Daoy (cell line): ENCODE data around the gene PPP1R13B. TPM values are rescaled to one million over a fixed set of nuclear protein-coding genes. Genes with fewer than 3 reads are reported as not detected.
"Not testable (repeated sequence)": the region's sequence is repeated elsewhere in the genome, so short reads cannot be mapped to it uniquely, and the experiment has no call there.

ENCODE experiments used
- DNase-seq: peaks from one replicate; pipeline ENCODE4 v3.0.0-alpha.2; 2015; ENCODE audit warnings: low read depth
- total RNA-seq: library from RNA; depleted of rRNA; stranded (reverse); fragments of >200 nt; shearing (Covaris generic); gene quantifications from 2 replicates; pipeline ENCODE4 v1.2.3, GENCODE V29; 2014

The PPP1R13B gene
- total RNA-seq, 1 experiment from 2014 or later: 7.1 TPM

DNA sequence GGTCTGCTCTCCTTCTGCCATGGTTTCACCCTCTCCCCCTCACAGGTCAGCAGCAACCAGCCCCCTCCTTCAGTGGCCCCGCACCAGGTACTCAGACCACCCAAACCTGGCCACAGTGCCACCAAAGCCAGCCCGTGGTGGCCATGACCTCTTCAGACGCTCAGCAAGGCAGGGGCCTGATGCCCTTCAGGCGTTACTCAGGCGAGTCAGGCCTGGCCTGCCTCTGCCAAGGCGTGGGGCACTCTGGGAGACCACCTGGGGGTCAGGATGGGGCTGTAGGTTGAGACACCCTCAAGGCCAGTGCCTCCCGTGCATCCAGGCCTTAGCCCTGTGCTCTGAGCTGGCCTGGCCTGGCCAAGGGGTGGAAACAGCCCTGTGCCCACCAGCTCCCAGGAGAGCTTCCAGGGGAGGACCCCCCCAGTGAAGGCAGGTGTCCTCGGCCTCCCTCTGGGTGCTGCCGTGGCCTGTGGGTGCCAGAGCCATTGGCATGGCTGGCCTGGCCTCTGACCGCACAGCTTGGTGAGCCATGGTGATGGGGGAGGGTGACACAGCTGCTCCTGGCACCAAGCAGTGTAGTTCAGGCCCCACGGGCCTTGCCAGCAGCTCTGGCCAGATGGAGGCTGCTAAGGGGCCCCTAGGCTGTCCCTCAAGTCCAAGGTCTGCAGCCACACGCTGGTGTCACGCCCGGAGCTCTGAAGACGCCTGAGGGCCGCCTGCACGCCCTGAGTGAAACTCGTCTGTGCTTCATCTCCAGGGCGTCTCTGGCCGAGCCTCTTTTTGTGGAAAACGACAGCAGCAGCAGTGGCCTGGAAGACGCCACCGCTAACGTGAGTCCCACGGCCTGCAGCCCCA is 147.2 kb downstream of the PPP1R13B start:
- DNase-seq: no peak

DNA sequence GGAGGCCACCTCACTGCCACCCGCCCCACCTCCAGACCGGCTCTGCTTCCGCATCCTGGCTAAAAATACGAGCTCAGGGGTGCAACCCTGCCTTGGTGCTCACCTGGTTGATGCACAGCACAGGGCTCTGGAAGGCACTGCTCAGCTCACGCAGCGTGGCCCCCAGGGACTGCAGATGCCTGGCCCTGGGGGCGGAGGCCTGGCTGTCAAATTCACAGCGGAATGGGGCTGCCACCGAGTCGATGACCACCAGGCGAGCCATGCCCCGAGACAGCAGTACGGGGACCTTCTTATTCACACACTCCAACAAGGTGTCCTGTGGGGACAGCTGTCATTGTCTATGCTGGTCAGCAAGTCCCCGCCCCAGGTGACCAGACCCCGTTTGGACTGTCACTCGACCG is 148.1 kb downstream of the PPP1R13B start:
- DNase-seq: no peak

DNA sequence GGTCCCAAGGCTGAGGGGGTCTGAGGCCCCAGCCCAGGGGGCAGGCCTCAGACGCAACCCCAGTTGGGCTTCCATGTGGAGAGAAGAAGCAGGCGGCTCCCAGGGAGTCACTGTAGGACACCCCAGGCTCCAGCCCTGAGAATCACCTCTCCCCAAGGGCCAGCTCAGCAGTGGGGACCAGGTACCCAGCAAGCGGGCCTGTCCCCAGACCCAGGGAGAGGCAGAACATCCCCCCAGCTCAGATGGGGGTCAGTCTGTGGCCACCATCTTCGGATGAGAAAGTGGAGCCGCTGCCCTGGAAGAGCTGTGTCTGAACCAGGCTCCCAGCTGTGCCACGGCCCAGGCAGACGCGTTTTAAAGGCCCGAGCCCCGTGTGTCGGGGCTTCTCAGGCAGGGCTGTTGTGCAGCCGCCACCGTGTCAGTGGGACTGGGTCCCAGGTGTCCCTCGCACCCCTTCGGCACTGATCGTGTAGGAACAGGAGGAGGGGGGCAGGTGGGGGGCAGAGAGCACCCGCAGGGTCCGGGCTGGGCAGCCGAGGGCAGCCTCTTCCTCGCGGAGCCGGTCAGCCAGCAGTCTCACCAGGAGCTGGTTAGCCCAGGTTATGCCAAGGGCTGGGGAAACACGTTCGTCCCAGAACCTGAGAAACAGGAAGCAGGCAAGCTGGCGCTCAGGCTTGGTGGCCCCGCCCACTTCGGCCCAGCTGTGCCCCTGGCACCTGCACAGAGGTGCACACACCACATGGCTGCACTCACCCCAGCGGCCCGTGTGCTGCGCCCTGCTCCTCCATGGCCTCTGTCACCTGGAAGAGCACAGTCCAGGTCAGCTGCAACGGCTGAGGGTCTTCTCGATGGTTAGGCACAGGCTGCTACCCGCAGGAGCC is 148.8 kb downstream of the PPP1R13B start:
- DNase-seq: no peak

DNA sequence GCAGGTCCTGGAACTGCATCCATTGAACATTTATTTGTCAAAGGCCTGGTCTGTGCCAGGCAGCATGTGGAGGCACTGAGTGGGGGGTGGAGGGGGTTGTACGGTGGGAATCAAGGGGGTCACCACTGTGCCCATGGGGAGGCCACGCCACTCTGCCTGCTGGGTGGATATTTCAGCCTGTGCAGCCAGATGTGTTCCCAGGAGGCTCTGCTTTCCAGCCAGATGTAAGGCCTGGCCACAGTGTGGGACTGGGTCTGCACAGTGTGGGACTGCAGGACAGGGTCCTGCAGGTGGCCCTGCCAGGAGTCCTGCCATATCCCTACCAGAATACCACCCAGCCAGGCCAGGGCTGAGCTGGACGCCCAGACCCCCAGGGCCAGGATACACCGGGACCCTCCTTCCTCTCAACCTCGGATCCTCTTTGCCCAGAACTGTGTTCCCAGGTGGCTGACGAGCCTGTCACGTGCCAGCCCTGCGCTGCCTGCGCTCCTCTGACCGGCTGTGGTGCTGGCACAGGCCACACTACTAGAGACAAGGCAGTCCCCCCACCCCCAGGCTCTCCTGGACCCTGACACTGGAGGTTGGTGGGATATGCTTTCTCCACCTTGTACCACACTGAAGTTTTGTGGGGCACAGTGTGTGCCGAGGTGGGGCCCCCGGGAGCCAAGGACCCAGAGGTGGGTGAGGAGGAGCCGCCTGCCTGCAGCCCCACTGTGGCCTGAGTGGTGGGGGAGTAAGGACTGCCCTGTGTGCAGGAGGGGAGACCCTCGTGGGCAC is 149.6 kb downstream of the PPP1R13B start:
- DNase-seq: no peak

DNA sequence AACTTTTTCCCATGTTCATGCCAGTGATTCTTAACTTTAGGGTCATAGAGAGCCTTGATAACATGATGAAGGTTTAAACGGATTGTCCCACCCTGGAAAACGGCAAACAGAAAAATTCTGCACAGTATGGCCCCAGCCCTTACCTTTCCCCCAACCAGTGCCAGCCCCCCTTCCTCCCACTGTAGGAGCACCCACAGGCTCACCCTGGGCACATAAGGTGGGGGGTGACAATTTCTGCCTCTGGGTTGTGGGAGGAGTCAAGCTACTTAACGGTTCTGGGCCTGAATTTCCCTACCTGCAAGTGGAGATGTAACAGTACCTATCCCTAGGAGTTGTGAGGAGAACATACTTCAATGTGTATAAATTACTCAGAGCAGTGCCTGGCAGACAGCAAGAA is 150.2 kb downstream of the PPP1R13B start:
- no peak for DNase-seq

DNA sequence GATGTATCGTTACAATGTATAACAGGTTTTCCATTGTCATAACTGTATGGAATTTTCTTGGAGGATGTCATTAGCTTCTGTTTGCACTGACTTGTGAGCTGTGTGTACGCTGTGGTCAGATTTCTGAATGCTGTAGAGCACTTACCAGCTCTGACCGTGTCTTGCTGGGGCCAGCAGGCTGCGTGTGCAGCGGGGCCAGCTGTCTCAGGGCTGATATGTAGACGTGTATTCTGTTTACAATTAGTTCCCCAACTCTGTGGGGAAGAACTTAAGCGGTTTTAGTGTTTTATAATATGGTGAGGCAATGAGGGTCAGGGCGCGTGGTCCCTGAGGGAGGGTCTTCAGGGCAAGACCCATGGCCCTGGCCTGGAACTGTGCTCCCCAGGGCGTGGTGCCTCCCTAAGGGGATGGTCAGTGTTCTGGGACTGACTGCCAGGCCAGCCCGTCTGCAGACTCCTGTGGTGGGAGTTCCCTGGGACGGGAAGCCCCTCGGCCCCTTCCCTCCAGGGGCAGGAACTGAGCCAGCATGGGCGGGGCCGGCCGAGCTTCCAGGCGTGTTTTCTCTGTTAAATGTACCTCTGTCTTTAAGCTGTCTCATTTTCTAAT is 150.8 kb downstream of the PPP1R13B start:
- DNase-seq: no peak

DNA sequence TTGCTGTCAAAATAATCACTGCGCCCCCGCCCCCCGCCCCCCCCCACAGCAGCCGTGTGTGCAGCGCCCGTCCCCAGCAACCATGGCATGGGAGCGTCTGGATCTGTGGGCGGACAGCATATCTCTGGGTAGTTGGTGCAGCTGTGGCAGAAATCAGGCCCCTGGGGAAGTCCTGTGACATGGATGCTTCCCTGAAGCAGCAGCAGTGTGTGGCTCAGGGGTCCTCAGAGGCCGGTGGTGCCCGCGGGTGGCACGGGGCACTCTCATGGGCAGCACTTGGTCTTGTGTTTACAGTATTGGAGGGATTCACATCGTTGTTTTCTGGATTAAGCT is 151.3 kb downstream of the PPP1R13B start:
- DNase-seq: no peak

DNA sequence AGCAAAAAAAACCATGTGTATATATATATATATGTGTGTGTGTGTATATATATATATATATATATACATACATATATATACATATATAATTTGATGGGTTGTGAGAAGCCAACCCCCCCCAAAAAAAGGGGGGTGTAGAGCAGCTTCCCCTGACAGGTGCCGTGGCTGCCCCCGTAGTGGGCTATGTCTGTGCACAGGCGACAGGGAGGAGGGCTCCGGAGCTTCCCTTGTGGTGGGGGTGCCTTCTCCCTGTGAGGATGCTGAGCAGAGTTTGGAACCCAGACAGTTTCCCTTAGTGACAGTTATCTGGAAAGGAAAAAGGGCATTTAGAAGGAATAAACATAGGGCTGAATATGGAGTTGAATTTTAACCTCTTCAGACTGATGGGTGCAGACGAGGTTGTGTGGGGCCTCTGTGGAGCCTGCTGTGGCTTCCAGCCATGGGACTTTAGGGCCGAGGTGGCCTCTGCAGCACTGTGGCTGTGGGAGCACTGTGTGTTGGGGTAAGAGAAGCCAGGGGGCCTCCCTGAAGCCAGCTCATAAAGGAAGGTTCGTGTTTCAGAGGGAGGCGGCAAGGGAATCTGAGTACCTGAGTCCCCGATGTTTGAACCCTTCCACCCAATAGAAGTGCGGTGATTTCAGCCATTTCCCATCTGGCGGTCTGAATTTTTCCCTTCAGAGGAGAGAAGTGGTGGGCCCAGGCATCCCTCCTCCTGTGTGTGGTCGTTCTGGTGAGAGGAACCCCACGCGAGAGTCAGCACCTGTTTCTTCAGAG is 151.9 kb downstream of the PPP1R13B start:
- no peak for DNase-seq

DNA sequence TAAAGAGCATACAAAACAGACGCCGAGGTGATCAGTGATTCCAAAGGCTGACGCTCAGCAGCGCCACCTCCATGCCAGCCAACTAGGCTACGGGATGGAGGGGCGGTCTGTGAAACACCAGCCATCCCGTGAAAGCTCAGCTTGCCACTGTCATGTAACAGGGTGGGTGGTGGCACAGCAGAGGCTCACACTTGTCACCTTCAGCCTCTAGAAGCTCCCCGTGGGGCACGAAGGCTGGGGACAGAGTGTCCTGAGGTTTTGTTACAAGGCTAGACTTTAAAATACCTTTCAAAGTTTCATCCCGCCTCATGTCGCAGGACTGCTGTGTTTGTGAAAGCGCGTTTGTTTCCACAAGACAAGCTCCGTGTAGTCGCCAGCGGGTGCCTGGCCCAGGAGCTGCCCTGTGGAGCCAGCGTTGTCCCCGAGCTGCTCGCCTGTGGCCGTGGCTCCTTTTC is 152.8 kb downstream of the PPP1R13B start:
- DNase-seq: no peak

DNA sequence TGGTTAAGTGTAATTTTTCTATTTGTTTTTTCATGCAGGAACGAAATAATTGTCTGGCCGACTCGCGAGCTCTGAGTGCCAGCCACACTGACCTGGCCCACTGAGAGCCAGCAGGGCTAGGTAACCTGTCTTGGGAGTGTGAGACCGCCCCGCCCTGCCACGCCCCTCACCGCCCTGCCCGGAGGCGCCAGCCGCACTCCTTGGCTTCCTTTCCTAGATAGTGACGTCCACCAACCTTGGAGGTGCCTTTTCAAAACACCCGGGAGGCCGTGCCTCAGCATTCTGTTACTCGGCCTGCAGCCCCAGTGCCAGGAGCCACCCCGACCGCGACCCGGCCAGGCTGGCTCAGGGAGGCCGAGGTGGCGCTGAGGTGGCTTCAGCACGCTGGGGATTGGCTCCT is 153.9 kb downstream of the PPP1R13B start:
- no peak for DNase-seq

DNA sequence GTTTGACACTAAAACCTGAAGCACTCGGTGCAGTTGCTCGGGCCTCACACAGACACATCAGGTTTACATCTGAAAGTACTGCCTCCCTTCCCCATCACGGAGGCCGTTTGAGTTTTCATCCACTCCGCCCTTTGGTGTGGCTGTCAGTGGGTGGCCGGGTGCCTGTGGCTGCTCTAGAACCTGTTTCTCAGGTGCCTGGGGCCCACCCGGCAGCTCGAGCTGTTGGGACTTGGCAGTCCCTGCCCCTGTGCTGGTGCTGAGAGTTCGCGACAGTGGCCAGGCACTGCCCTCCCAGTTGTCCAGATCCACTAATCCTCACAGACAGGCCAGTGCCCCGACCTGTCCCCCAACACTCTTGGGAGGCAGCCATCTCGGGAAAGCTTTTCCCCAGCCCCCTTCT is 154.5 kb downstream of the PPP1R13B start:
- DNase-seq: no peak

DNA sequence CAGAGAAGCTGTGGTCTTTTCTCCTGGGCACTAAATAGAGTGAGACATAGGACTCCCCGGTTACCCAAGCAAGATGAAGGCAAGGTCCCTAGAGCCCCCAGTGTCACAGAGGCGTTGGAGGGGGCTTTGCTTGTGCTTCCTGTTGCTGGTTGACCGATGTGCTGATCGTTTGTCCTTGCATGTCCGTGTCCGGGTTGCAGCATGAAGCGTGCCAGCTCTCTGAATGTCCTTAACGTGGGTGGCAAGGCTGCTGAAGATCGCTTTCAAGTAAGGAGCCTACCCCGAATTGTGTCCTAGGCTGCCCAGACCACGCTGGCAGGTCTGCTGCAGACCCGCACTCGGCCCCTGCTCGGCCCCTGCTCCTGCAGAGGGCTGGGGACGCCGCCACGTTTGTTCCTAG is 155.2 kb downstream of the PPP1R13B start:
- DNase-seq: no peak

DNA sequence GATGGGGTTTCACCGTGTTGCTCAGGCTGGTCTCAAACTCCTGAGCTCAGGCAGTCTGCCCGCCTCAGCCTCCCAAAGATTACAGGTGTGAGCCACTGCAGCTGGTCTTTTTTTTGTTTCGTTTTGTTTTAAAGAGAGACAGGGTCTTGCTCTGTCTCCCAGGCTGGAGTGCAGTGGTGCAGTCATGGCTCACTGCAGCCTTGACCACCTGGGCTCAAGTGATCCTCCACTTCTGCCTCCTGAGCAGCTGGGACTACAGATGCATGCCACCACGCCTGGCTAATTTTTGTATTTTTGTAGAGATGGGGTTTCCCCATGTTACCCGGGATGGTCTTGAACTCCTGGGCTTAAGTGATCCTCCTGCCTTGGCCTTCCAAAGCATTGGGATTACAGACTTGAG is 155.7 kb downstream of the PPP1R13B start:
- DNase-seq: not testable (repeated sequence)

DNA sequence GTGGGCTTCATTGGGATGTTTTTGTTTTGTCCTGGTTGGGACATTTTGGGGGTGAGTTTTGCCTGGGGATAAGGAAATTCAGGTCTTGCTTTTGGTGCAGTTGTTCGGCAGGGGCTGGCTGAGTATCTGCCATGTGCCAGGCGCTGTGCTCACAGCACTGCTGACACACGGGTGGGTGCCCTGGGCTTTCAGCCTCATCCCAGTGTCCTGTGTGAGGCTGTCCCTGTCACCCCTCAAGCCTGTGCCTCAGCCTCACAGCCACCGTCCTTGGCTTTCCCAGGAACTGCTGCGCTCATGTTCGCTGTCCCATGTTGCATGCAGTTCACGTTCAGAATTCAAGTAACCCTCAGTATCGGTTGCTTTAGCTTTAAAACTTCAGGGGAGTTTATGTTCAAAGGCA is 157.0 kb downstream of the PPP1R13B start:
- no peak for DNase-seq

DNA sequence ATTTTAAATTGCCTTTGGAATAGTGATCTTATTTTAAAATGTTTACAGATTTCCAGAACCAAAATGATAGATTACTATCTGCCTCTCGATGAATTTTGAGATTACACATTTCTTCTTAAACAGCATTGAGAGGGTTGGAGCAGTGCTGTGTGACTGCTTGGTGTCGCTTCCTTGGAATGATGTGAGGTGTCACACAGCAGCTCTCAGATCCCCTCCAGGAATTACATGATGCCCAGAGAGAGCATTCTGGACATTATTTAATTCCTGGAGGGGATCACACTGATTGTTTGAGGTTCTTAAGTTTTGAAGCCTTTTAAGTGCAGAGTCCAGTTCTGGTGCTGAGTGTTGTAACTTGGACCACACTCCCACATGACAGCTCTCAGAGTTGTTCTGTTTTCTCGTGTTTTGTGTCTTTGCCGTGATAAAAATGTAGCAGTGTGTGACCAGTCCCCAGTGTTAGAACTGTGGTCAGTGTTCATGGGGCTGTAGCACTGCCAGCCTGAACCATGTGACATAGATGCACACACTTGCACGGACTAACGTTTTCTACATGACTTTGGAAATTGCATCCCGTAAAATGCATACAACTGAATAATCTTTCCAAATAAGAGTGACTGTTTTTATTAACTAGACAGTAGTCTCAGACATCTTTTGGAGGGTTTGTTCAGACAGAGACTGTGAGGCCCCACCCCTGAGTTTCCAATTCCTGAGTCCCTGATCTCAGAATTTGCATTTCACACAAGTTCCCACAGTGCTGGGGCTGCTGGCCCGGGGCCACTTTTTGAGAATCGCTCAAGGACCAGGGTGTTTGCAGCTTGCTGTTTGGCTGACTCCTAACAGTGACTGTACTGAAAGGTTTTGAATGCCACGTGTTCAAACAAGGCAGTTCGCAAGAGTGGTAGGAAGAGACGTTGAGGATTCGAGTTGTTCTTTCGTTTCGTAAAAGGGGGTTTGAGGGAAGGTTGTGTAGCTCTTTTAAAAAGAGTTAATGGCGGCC is 158.2 kb downstream of the PPP1R13B start:
- DNase-seq: no peak

DNA sequence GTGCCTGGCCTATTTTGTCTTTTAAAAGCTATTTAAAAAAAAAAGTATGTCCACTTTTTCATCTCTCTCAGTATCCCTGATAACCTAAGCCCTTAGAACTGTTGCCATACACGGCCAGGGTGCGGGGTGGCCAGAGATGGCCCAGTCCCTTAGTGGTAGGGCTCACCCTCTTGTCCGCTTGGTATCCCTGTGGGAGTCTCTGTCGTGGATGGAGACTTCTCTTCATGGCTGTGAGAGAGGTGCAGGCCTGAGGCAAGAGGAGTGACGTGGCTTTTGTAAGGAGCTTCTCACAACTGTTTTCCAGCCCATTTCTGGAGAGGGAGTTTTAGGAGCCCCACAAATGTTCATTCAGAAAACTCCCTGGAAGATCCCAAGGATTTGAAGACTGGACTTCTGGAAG is 158.9 kb downstream of the PPP1R13B start:
- DNase-seq: no peak

DNA sequence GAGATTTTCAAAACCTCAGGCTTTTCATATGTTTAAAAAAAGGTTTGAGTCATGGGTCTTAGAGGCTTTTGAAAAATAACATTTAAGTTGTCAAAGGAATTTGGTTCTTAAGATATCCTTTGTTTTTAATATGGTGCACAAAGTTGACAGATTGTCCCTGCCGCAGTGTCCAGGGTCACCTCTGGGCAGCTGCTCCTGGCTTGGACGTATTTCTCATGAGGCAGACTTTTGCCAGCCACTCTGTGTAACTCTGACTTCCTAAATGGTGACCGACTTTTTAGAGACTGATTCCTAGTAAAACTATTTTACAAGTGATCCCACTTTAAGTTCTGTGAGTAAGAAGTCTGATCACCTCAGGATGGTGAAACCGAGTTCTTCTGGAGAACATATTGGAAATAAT is 159.7 kb downstream of the PPP1R13B start:
- DNase-seq: no peak

DNA sequence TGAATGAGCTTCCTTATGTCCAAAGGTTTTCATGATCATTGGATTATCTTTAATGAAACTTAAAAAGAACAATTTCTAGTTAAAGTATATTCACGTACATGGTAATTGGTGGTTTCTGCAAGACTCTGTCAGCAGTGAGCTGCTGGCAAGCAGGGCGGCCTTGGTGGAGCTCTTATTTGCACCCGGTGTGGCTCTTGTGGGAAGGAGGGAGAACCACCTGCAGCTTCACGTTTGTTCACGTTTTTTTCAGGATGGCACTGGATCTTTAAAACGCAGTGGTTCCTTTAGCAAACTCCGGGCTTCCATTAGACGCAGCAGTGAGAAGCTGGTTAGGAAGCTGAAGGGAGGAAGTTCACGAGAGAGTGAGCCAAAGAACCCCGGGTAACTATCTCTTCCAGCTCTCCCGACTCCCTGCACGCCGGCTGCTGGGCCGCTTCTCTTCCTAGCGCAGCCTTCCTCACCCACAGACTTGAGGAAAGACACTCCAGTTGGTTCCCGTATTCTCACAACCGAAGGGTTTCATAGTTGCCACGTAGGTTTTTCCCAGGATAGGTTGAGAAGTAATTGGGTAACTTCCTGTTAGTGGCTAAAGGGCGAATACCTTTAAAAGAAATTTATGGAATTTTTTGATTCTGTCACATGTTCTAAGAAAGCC is 160.4 kb downstream of the PPP1R13B start:
- no peak for DNase-seq
